Measurements from ENCODE around the gene ARL16. TPM values are rescaled to one million over a fixed set of nuclear protein-coding genes. Genes with fewer than 3 reads are reported as not detected.

ARL16 gene
- total and polyA plus RNA-seq, 2 of the 8 experiments (the other 6 are each of a cell fraction or from before 2014, with no cell fraction given): 37.0 to 60.8 TPM

DNA sequence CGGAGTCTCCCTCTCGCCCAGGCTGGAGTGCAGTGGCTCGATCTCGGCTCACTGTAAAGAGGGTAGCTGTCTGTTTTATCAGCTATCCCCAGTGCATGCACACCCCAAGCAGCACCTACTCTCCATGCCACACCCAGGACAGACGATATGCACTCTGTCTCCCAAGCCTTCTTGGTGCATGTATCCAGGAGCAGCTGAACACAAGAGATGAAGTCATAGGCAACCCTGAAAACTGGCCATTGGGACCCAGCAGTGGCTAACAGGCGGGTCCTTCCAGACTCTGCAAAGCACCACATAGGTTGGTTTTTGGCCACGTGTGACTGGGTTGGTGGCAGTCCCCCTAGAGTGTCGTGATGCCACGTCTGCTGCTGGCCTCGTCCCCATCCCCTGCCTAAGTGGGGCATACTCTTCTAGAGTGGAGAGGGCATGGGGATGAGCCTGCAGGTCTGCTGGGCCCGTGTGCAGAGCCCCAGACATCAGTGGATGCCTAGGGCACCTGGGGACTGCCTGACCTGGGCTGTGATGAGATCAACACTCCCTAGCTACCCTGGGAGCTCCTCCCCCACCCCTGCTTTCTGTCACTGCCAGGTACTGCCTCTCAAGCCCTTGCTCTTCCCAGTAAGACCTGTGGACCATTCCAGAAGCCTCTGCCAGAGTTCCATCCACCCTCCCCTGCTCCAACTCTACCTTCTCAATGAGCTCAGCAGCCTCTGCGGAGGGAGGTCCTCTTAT lies 36.6 kb downstream of the ARL16 start:
- Histone ChIP-seq H3K23me2 (ENCODE audit: low read depth, low read length) (peaks cover 10% of the 10 kb centered on the region), H3K4me1 (replicated peaks in 1 of 4; ENCODE audit: control insufficient read depth in 3 of 4, insufficient read depth in 4 of 4, low read length in 3 of 4) (peaks cover 0 to 14% (median 1%) of the 10 kb centered on the region in 4 experiments; a peak in 4 of 7 replicates), H3K23ac (ENCODE audit: insufficient read length) (no peak overlapping the region), H3K18ac (ENCODE audit: extremely low read depth, low read length) (no peak overlapping the region; the same call in 1 of the 2 replicates), H2AFZ (ENCODE audit: low read length) (no peak overlapping the region), H3K4me2 (ENCODE audit: insufficient read depth in 1 of 2, low read depth in 2 of 2, low read length in 2 of 2) (peak overlapping the region in 1 of 2 experiments; percentile 76; a peak in 2 of 4 replicates), H3K4me3 (ENCODE audit: extremely low read depth in 1 of 4, insufficient read depth in 2 of 4, low read depth in 3 of 4, low read length in 4 of 4) (no peak overlapping the region), H2BK5ac (ENCODE audit: low read depth, low read length) (no peak overlapping the region), H3K79me1 (ENCODE audit: low read depth, low read length) (peaks cover 6% of the 10 kb centered on the region), H4K91ac (replicated peaks; ENCODE audit: insufficient read length, low read length) (peak overlapping the region; percentile 18), H3K27me3 (replicated peaks in 1 of 4; ENCODE audit: control insufficient read depth in 3 of 4, extremely low read depth in 1 of 4, insufficient read depth in 3 of 4, low read length in 3 of 4) (peaks cover 2 to 15% (median 9%) of the 10 kb centered on the region in 4 experiments; a peak in 5 of 7 replicates), H3K79me2 (ENCODE audit: control insufficient read depth in 1 of 2, insufficient read depth in 2 of 2, low read length in 2 of 2) (no peaks in the 10 kb centered on the region), H4K5ac (ENCODE audit: insufficient read length, low read depth, low read length) (no peak overlapping the region), H2AK5ac (ENCODE audit: low read depth, low read length) (no peak overlapping the region), H2BK20ac (ENCODE audit: low read length) (no peak overlapping the region), H3K36me3 (ENCODE audit: control insufficient read depth in 2 of 4, insufficient read depth in 4 of 4, low read length in 3 of 4) (peaks cover 0 to 3% (median 1%) of the 10 kb centered on the region in 4 experiments; a peak in 3 of 8 replicates), H4K8ac (ENCODE audit: extremely low read depth, insufficient read depth, low read length) (peak overlapping the region; percentile 89; the same call in 1 of the 2 replicates), H4K20me1 (replicated peaks in 1 of 2; ENCODE audit: control insufficient read depth in 1 of 2, insufficient read depth in 2 of 2, low read length in 2 of 2) (peaks cover 0 to 2% of the 10 kb centered on the region in 2 experiments), H2BK120ac (replicated peaks; ENCODE audit: low read depth, low read length) (no peak overlapping the region), H3K9me3 (ENCODE audit: insufficient read depth in 2 of 2, low read depth in 1 of 2, low read length in 1 of 2) (no peaks in the 10 kb centered on the region), H3K56ac (replicated peaks; ENCODE audit: insufficient read length, low read depth, low read length) (no peak overlapping the region), H3K27ac (ENCODE audit: low read depth, low read length) (no peak overlapping the region), H3K9ac (replicated peaks in 1 of 4; ENCODE audit: extremely low read depth in 1 of 4, low read depth in 3 of 4, low read length in 3 of 4) (no peak overlapping the region), H2BK12ac (ENCODE audit: low read depth, low read length) (0 out of 2 replicates have a peak overlapping the region, but pooled peaks have one; percentile 20), H2BK15ac (ENCODE audit: low read length) (peak overlapping the region; percentile 23; the same call in 1 of the 2 replicates), H3K4ac (replicated peaks; ENCODE audit: insufficient read length, low read depth, low read length) (no peak overlapping the region), H3K14ac (ENCODE audit: insufficient read length) (no peak overlapping the region)
- 80% methylated on average over 12 of the region's 12 CpGs; no CpG with 5 or more reads in 1 of the 2 experiments for WGBS, 2 experiments (ENCODE audit: extremely low coverage in 1 of 2, insufficient coverage in 1 of 2, insufficient read length in 1 of 2, insufficient replicate concordance in 2 of 2, low coverage in 1 of 2, low lambda C conversion rate in 2 of 2, missing lambda C conversion rate in 1 of 2)
- DNase-seq (ENCODE audit: low read depth in 1 of 2, low spot score in 2 of 2) (no peak), FAIRE-seq (no peak)
- ChIA-PET POLR2A (ENCODE audit: partially characterized antibody) (interaction anchor here (0.6 to 4.4 kb wide), 12 partner anchors 10 to 154 kb away, joined by 3 to 23 read pairs (median 6); partner anchors contain the start of genes ARL16, FAAP100, HGS and NPLOC4), CTCF (ENCODE audit: partially characterized antibody) (interaction anchor here (0.9 to 3.5 kb wide), 7 partner anchors 11 to 29 kb away, joined by 3 to 9 read pairs (median 3); no protein-coding TSS in a partner anchor)
- TF ChIP-seq TEAD4 (IDR thresholded peaks at IDR 0.05; ENCODE audit: low read depth, low read length): no peak
